HG03095 (cell line): ENCODE results near the gene MATCAP1.

Source experiments
- ATAC-seq: cut with Tn5 transposase; IDR thresholded peaks from one replicate; pipeline ENCODE4 v1.9.1; 2021; ENCODE audit warnings: moderate library complexity; ENCODE audit not compliant: unreplicated experiment

Gene MATCAP1

DNA sequence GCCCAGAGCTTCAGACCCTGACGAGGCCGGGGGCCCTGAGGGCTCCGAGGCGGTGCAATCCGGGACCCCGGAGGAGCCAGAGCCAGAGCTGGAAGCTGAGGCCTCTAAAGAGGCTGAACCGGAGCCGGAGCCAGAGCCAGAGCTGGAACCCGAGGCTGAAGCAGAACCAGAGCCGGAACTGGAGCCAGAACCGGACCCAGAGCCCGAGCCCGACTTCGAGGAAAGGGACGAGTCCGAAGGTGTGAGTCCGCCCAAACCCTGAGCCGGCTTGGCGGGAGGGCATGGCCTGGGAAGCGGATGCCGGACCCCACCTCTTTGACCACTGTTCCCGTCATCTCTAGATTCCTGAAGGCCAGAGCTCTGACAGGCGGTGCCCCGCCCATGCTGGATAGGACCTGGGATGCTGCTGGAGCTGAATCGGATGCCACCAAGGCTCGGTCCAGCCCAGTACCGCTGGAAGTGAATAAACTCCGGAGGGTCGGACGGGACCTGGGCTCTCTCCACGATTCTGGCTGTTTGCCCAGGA is 9.0 kb downstream of the MATCAP1 start:
- no peak for ATAC-seq

- peak; percentile 33 for ATAC-seq
Measured at GRCh38 chr16:67173808-67174705, 9.7 kb downstream of the MATCAP1 start.

DNA sequence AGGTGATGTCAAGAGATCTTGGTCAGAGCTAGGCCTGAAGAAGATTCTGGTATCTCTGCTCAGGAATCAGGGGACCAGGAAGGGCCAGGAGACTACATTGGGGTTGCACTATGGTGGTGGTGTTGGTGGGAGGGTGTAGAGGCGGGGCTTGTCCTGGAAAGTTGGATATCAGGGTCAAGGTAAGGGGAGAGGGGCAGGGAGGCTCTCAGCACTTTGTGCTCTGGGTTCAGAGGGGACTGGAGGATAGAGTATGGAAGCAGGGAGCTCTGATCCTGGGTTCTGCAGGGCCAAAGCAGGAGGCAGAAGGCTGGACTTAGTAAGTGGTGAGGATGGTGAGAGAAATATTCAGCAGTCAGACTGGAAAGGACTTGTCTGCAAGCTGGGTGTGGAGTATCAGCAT is 10.4 kb downstream of the MATCAP1 start:
- no peak for ATAC-seq

DNA sequence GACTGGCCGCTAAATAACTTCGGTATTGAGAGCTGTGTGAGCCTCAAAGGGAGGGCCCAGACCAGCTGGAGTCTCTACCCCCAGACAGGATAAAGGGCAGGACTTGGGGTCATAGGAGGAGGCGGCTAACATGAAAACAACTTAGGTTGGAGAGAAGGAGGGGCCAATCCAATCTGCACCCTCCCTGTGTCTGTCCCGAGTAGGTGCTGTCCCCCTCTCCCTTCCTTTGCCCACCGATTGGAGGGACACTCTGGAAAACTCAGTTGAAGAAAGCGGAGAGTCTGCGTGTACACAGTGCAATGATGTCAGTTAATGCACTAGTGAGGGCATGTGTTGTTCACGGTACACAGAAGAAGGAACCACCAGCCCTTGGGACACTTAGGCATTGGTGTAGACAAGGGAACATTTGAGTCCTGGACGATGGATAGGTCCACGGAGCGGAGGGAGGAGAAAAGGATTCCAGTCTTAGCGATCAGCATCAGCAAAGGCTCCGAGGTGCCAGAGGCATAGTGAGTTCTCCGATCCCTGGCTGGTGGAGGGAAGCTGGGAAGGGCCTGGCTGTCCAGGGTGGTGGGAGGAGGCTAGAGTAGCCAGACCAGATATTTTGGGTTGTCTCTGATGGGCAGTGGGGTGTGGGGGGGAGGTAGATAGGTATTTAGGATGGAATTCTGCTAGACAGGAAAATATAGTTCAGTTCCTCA is 12.7 kb downstream of the MATCAP1 start:
- no peak for ATAC-seq

DNA sequence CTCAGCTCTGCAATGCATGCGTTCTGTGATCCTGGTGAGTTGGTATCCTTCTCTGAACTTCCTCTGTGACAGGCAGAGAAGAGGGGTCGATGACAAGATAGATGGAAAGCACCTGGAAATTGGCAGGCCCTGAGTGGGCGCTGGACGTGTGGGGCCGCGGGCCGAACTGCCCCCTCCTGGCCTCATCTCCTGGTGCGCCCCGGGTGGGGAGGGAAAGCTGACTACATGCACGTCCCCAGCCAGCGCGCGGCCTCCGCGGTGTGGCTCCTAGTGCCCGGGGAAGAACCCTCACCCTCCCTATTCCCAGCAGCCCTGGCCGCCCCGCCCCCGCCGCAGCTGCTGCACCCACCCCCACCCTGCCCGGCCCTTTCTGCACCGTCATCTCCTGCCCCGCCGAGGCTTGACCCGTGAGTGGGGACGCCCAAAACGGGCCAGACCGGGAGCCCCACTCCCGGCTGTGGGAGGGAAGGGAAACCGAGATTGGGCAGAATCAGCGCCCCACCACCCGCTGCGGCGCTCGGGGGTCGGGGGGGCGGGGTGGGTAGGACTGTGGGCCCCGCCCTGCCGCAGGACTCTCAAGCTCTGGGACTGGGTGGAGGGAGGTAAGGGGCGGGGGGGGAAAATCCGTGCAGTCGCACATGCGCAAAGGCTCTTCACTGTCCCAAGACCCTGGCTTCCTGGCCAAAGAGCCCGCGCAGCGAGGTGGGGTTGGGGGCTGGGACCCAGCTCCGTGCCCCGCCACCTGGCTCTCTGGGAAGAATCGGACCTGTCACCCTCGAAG is 13.4 kb downstream of the MATCAP1 start, which contains the start of gene NOL3:
TSS of gene NOL3 (plus strand) at position 371 of the 781 bp plus-strand sequence.
- ATAC-seq = peak; percentile 37

GRCh38 chr16:67169642-67170167 is 14.1 kb downstream of the MATCAP1 start:
- ATAC-seq = no peak

DNA sequence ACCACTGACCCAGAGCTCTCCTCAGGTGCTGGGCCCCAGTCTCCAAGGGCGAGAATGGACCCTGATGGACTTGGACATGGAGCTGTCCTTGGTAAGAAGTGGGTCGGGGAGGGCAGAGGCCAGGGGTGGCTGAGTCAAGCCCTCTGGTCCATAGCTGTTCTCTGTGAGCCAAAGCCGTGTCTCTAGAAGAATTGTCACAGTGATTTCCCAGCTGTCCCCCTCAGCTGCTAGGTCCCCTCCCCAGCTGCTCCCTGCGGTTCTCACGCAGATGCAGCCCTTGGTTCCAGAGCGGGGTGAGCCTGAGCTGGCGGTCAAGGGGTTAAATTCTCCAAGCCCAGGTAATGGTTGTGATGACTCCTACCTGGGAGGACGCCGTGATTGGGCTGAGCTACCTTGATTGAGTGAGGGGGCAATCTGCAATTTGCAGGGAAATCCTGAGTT is 14.7 kb downstream of the MATCAP1 start:
- ATAC-seq = no peak

GRCh38 chr16:67167588-67167987 is 16.2 kb downstream of the MATCAP1 start:
- ATAC-seq = no peak

- no peak for ATAC-seq
Measured at GRCh38 chr16:67166598-67167168, 17.1 kb downstream of the MATCAP1 start.

- ATAC-seq = no peak
Measured at GRCh38 chr16:67166110-67166547, 17.6 kb downstream of the MATCAP1 start.

- no peak for ATAC-seq
Measured at GRCh38 chr16:67165121-67166078, 18.4 kb downstream of the MATCAP1 start.

GRCh38 chr16:67164599-67165061 is 19.1 kb downstream of the MATCAP1 start, which contains the start of gene HSF4:
TSS of gene HSF4 (plus strand) at chr16:67164745. CDS start at chr16:67164812, 67 bp downstream.
- ATAC-seq = no peak

- no peak for ATAC-seq
Measured at GRCh38 chr16:67163999-67164558, 19.7 kb downstream of the MATCAP1 start.

DNA sequence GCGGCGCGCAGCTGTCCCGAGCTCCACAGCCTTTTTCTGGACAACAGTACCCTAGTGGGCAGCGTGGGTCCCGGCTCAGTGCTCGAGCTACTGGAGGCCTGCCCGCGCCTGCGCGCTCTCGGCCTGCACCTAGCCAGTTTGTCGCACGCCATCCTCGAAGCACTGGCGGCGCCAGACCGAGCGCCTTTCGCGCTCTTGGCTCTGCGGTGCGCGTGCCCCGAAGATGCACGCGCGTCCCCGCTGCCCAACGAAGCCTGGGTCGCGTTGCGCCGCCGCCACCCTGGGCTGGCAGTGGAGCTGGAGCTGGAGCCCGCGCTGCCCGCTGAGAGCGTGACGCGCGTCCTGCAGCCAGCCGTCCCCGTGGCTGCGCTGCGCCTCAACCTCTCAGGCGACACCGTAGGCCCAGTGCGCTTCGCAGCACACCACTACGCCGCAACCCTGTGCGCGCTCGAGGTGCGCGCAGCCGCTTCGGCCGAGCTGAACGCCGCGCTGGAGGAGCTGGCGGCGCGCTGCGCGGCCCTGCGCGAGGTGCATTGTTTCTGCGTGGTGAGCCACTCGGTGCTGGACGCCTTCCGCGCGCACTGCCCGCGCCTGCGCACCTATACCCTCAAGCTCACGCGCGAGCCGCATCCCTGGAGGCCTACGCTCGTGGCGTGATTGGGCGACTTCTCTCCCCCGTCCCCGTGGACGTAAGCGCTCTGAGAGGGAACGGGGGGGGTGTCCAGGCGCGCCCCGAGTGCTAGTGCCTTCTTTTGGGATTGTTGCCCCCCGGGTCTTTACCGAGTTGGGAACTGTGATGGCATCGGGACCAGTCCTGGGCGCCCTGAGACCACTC is 20.4 kb downstream of the MATCAP1 start:
- no peak for ATAC-seq

- ATAC-seq = no peak
Measured at GRCh38 chr16:67162506-67163163, 21.1 kb downstream of the MATCAP1 start.

DNA sequence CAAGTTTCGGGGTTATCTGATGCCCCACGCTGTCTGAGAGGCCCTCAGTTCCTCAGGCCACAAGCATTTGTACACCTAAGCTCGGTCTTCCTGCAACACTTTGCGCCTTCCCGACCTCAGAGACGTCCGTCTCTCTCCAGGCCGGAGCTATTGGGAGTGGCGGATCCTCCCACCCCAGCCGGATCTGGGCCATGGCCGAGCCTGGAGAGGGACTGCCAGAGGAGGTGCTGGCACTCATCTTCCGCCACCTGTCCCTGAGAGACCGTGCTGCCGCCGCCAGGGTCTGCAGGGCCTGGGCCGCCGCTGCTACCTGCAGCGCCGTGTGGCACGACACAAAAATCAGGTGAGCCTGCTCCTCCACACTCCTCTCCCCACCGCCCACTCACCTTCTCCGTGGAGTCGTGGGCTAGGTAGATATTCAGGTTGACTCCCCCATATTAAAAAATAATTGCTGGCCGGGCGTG is 22.1 kb downstream of the MATCAP1 start:
- no peak for ATAC-seq
